ENCODE measurements around the gene DNM2.
"Not testable (repeated sequence)": the region's sequence is repeated elsewhere in the genome, so short reads cannot be mapped to it uniquely, and the experiment has no call there.

Gene DNM2

DNA sequence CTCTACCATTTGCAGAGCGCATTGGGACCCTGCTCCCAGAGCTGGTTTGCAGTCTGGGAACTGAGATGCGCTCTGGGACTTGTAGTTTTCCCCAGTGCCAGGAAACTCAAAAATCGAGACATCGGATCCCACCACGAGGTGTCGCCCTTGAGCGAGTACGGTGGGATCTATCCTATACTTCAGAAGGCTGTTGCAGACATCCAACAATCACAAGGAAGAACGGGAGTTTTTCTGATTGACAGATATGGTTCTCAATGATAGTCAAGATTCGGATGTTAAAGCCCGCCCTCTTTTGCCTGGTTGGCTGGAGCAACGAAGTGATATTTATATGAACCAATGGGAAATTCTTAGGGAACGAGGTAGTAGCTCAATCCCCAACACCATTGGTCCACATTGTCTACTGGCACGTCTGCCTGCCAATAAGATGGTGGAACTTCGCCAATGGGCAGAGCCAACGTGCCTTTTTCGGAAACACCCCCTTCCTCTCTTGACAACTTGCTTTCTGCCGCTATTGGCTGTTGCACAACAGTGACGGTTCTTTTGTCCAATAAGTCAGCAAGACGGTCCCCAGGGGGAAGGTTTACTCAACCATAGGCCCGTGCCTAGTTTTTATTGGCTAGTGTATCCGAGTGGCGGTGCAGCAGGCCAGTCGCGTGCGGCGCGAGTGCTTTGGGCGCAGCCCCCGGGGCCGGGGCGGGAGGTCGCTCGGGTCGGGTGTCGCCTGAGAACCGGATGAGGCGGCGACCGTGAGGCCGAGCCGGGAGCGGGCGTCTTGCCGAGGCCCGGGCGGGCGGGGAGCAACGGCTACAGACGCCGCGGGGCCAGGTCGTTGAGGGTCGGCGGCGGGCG, at the start of gene DNM2:
Gene DNM2 (plus strand): TSS at position 724 of the 849 bp plus-strand sequence. CDS start 164 bp downstream, outside the sequence.
- peak; percentile 100 for DNase-seq (ENCODE audit: low spot score)

DNA sequence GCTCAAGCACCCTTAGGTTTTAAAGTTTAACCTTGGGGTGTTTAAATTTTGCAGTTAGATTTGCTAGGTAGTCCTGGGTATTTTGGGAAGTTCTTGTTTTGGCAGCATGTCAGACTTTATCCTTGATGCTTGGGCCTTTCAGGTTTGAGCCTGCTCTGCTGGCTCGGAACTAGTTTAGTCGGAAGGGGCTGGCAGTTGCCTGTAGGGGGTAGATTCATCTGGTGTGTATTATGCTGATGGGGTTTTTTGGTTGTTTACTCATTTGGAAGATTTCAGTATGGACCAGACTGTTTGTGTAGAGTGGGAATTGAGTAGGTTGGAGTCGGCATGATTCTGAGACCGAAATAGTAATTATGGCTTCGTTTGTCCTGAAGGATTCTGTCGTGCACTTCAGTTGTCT, 48.6 kb upstream of the DNM2 start:
- no peak for DNase-seq (ENCODE audit: low spot score)

DNA sequence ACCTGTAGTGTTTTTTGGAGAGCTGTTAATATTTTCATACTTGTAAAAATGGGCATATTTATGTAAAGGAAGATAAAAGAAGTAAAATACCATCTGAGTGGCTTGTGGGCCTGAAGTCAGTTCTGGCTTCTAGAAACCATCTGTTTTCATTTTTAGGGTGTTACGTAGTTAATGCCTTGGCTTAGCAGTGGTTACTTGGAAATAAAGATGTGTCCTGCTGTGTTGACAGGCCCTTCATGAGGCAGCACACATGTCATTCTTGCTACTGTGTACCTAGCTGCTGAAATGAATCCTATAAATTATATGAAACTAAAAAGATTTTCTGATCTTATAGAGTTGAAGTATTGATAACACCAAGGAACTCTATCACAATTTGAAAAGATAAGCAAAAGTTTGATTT, 47.7 kb upstream of the DNM2 start:
- no peak for DNase-seq (ENCODE audit: low spot score)

DNA sequence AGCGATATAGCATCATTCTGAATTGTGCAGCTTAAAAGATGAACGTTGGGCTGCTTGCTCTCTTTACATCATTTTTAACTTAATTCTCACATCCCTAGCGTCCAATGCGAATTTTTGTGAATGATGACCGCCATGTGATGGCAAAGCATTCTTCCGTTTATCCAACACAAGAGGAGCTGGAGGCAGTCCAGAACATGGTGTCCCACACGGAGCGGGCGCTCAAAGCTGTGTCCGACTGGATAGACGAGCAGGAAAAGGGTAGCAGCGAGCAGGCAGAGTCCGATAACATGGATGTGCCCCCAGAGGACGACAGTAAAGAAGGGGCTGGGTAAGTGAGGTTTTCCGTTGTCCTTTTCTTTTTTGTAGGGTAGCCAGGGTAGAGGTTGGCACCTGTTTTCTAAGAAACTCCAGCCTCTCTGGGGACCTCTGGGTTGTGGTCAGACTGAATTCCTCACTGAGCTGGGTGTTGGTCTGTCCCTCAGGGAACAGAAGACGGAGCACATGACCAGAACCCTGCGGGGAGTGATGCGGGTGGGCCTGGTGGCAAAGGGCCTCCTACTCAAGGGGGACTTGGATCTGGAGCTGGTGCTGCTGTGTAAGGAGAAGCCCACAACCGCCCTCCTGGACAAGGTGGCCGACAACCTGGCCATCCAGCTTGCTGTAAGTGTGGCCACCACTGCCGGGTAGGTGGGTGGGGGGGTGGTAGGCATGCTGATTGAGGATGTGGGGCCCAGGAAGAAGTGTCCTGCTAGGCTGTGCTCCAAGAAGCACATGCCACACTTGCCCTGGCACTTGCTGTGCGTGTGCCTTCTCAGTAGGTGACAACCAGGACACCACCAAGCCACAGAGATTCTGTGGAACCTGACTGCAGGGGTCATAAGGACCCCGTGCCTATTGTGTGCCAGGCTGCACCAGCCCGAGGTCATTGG, 46.7 kb upstream of the DNM2 start:
- no peak for DNase-seq (ENCODE audit: low spot score)

DNA sequence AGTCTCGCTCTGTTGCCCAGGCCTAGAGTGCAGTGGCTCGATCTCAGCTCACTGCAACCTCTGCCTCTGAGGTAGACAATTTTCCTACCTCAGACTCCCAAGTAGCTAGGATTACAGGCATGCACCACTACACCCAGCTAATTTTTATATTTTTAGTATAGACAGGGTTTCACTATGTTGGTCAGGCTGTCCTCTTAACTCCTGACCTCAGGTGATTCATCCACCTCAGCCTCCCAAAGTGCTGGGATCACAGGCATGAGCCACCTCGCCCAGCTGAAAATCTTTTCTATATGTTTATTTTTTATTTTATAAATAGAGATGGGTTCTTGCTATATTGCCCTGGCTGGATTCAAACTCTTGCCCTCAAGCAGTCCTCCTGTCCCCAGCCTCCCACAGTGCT, 46.0 kb upstream of the DNM2 start:
- peak; percentile 42 for DNase-seq (ENCODE audit: low spot score)

DNA sequence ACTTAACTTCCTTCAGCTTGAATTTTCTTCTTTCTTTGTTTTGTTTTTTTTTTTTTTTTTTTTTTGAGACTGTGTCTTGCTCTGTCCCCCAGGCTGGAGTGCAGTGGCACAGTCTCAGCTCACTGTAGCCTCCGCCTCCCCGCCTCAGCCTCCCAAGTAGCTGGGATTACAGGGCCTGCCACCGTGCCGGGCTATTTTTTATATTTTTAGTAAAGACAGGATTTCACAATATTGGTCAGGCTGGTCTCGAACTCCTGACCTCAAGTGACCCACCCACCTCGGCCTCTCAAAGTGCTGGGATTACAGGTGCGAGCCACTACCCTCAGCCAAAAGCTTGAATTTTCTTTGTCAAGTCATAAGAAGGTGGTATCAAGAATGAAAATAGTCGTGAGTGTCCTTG, 42.7 kb upstream of the DNM2 start:
- DNase-seq (ENCODE audit: low spot score), result not testable (repeated sequence)

DNA sequence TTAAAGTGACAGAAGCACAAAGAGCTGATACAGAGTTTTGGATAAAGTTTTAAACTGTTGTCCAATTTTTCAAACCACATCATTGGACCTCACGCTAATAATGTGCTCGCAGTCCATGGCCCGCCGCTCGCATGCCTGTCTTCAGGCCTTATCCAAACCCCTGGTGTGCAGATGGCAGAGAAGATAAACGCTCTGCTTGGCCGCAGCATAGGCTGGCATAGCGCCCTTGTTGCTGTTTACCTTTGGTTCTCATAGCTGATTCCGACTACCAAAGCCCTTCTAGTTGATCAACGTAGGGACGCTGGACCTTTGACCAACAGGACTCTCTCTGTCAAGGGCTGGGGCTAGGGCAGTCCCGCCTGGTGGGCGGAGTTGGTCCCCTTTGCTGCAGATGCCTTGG, 40.1 kb upstream of the DNM2 start:
- no peak for DNase-seq (ENCODE audit: low spot score)

DNA sequence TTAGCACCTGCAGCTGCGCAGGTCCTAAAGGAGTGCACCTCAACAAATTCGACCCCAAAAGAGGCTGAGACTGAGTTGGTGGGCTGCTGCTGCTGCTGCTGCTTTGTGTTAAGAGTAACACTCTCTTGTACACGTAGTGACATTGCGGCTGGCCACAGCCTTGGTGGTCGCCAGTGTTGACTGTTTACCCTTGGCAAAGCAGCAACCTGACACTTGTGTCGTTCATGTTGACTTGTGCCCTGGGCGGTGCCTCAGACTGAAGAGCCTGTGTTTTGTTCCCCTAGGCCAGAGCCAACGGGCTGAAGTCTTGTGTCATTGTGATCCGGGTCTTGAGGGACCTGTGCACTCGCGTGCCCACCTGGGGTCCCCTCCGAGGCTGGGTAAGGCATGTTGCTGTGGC, 39.1 kb upstream of the DNM2 start:
- DNase-seq (ENCODE audit: low spot score), result no peak

DNA sequence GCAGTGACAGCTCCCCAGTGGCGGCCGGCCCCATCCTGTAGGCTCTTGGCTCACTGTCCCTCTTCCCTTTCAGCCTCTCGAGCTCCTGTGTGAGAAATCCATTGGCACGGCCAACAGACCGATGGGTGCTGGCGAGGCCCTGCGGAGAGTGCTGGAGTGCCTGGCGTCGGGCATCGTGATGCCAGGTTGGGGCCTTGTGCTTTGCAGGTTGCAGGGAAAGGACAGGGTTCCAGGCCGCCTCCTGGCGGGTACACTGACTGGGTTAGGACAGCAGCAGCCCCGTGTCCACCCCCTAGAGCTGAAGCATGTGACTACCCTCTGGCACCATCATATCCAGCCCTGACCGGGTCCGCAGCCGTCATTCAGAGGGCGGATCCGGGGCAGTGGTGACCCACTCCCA, 38.1 kb upstream of the DNM2 start:
- no peak for DNase-seq (ENCODE audit: low spot score)

DNA sequence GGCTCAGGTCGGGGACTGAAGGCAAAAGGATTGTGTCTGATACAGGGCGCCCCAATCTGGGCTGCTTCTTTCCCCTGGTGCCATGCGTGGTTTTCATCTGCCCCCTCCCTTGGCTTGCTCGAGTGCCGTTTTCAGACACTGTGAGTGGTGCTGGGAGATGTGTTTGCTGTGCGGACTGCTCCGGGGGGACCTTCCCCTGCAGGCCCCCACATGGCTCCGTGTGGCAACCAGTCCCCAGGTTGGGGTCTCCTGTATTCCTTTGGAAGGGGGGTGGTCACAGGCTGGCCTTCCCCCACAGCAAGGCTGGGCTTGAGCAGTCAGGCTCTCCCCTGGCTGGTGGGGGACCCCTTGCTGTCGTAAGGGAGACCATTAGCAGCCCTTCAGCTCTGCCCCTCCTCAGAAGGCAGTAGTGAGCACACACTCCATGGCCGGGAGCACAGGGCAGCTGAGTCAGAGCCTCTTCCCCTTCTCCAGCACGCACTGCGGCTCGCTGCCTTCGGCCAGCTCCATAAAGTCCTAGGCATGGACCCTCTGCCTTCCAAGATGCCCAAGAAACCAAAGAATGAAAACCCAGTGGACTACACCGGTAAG, 37.2 kb upstream of the DNM2 start:
- no peak for DNase-seq (ENCODE audit: low spot score)

DNA sequence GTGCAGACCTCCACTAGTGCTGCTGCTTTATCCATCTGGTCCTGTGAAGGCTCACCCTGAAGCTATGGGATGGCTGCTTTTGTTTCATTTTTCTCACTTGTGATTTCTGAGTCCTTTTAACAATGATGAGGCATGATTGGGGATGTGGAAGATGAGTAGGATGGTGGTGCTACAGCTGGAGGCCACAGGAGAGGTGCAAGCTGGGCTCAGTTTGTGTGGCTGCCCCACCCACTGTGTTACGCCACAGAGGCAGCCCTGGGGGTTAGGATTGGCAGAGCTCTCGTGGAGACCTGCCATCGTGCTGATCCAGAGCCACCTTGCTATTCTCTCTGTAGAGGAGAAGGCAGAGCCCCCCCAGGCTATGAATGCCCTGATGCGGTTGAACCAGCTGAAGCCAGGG, 36.2 kb upstream of the DNM2 start:
- no peak for DNase-seq (ENCODE audit: low spot score)

DNA sequence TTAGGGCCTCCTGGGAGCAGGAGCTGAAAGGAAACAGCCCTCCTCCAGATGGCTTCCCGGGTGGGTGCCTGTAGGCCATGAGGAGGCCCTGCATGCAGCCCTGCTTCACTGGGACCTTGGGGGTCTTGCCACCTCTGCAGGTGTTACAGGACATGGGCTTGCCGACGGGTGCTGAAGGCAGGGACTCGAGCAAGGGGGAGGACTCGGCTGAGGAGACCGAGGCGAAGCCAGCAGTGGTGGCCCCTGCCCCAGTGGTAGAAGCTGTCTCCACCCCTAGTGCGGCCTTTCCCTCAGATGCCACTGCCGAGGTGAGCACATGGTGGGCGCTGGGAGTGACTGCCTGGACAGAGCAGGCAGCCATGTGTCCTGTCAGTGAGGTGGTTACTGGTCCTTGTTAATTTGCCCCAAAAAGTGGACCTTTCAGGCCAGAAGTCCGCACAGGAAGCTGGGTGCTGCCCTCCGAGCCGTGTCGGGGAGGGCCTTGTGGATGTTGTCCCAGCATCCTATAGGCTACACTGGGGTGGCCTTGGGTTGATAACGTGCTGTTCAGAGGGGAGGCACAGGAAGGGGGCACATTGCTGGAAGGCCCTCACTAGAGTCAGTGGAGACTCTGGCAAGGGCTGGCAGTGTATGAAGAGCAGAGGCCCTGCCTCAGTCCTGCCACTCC, 35.3 kb upstream of the DNM2 start:
- DNase-seq (ENCODE audit: low spot score), result no peak

DNA sequence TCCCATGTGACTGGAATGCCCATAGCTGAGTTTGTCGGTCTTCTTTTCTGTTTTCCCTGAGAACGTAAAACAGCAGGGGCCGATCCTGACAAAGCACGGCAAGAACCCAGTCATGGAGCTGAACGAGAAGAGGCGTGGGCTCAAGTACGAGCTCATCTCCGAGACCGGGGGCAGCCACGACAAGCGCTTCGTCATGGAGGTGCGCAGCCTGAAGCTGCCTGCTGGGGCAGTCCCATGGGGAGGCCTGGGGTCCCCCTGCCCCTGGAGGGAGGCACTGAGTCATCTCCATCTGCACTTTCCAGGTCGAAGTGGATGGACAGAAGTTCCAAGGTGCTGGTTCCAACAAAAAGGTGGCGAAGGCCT, 34.8 kb upstream of the DNM2 start:
- DNase-seq (ENCODE audit: low spot score), result no peak

DNA sequence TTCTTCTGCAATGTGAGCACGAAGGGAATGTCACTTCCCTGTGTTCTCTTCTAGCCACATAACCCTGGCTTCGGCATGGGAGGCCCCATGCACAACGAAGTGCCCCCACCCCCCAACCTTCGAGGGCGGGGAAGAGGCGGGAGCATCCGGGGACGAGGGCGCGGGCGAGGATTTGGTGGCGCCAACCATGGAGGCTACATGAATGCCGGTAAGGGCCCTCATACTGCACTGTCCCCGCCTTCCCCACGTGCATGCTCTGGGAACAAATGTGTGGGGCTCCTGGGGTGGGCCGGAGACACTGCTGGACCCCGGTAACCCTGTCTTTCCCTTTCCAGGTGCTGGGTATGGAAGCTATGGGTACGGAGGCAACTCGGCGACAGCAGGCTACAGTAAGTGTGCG, 34.3 kb upstream of the DNM2 start:
- DNase-seq (ENCODE audit: low spot score), result no peak

DNA sequence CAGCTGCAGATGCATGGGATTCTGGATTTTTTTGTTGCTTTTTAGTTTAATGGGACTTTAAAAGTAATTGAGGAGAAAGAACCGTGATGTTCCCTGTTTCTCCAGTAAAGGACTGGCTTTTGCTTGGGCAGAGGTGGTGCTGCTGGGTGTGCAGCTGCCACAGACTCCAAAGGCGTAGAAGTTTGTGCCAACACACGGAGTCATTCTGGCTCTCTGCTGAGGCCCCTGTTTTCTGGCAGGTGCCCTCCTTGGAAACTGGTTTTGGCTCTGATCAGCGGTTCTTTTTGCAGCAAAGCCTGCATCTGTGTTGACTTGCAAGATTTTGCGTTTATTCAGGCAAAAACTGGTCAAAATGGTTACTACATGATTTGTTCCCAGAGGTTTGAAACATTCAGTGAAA, 32.7 kb upstream of the DNM2 start:
- DNase-seq (ENCODE audit: low spot score), result no peak

DNA sequence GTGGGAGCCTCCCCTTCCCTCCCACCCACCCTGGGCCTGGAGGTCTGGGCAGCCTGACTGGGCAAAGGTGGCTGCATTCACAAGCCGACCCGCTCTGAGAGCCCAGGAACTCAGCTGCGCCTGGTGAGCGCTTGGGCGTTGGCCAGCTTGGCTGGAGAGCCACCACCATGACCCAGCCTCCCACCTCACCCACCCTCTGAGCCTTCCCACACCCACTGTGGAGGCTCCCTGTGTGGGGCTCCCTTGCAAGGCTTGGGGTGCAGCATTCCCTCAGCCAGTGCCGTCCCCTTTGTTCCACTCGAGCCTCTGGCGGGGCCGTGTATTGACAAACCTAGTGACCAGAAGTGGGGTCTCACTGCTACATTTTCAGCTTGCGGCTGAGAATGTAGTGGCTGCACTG, 31.7 kb upstream of the DNM2 start:
- DNase-seq (ENCODE audit: low spot score), result no peak

DNA sequence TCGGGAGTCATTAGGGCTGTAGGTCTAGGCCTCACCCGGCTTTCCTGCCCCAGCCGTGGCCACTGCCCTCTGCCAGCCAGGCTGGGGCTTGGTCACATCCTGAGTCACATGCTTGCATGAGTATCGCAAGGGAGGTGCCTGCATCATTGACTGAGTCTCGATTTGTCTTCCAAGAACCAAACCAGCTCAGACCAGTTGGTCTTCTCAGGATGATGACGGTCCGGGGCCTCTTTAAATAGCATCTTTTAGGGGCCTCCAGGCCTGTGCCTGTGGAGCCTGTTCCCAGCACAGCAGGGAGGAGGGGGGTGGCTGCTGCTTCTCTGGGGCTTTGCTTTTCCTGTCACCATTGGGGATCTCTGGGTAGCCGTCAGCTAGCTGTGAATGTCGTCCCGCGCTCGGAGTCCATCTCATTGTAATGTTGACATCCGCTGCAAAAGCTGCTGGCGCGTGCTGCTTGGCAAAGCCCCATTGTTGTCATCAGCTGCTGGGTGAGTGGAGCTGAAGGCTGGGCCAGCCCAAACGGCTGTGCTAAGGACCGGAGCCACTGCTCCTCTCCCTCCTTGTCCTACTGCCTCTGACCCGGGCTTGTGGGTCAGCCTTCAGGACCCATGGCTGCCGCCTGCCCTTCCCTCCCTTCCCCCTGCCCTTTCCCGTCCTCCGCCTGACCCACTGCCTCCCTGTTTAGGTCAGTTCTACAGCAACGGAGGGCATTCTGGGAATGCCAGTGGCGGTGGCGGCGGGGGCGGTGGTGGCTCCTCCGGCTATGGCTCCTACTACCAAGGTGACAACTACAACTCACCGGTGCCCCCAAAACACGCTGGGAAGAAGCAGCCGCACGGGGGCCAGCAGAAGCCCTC, 31.0 kb upstream of the DNM2 start:
- DNase-seq (ENCODE audit: low spot score), result peak; percentile 51

DNA sequence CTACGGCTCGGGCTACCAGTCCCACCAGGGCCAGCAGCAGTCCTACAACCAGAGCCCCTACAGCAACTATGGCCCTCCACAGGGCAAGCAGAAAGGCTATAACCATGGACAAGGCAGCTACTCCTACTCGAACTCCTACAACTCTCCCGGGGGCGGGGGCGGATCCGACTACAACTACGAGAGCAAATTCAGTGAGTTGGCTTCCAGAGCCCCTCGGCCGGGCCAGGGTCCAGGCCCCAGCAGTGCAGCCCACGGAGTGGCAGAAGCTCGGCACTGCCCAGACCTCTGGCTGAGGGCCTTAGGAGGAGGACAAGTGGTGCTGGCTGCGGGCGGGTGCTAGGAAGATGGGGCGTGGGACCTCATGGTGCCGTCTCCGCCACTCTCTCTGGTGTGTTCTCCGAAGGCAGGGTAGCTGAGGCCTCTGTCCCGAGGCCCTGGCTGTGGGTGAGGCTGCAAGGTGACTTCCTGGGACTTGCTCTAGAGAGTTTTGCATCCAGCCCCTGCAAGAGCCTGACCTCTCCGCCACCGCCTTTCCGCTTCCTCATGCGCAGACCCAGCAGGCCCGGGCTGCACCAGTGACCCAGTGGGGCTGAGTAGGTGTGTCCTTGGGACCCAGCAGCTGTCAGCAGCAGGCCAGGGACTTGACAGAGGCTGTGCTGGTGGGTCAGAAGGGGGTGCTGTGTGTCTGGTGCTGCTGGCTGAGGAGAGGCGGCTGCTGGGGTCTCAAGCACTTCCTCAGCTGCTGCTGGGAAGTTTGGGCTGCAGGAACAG, 30.2 kb upstream of the DNM2 start:
- no peak for DNase-seq (ENCODE audit: low spot score)

DNA sequence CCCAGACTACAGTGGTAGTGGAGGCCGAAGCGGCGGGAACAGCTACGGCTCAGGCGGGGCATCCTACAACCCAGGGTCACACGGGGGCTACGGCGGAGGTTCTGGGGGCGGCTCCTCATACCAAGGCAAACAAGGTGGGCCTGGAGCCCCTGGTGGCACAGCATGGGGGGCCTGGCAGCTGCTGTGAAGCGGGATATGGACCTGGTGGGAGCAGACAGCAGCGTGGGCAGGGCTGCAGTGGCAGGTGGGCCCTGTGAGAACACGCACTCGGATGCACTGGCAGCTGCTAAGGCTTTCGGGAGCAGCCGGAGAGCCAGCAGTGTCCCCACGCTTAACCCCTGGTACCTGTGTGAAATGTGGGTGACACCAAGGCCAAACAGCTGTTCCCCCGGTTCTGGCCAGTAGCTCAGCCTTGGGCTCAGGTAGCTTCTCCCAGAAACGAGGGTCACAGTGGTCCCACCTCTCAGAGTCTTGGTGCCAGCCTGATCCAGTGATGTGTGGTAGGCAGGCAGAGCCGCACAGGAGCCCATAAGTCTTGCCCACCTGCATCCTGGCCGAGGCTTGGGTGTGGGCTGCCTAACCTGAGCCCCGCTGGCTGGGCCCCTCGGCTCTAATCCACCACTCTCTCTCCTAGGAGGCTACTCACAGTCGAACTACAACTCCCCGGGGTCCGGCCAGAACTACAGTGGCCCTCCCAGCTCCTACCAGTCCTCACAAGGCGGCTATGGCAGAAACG, 29.2 kb upstream of the DNM2 start:
- DNase-seq (ENCODE audit: low spot score), result no peak

DNA sequence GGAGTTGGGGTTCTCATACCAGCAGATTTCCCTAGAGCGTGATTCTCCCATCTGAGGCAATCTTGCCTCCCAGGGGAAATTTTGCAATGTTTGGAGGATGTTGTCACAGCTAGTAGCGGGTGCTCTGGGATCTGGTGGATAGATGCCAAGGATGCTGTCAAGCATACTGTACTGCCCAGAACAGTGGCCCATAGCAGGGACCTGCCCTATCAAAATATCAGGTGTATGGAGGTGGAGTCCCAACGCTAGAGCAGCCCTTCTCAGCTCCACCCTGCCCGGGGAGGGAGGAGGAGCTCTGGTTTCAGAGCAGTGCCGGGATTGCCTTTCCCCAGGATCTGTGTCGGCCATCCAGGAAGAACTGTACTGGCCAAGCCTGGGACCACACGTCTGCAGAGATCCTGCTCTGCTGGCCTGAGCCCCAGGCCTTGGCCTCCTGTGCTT, 27.5 kb upstream of the DNM2 start:
- DNase-seq (ENCODE audit: low spot score), result peak; percentile 64
